ENCODE measurements around the gene MAJIN.

DNA sequence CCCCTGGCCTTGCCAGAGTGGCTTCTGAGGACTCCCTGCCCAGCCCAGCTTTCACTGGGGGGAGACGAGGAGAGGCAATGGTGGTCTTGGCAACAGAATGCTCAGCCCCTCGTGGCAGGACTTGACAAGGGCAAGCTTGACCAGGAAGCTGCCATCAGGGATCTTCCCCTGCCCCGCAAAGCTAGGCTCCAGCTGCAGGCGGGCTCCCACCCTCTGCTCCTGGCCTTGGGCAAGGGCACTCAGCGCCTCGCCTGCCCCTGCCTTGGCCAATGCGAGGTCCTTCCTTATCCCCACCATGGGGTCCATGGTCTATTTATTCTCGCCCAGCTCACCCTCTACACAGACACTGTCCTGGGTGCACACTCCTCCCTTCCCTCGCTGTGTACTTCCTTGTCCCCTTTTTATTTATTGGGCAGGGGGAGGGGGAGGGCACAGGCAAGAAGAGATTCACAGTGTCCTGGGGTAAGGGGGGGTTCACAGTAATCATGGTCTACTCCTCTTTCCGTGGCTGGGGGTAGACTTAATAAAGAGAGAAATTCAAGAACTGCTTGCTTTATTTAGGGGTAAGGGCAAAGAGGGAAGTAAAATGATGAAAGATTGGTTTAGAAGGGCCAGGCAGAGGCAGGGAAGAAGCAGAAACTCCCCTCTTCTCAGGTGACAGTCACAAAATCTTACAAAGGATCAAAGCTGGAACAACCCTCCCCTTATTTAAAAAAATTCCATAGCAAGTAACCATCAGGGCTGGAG, 37.8 kb downstream of the MAJIN start:
- TF ChIP-seq POLR2A (IDR thresholded peaks at IDR 0.05; ENCODE audit: low read depth, low read length) (no peak), POLR2AphosphoS5 (IDR thresholded peaks at IDR 0.05; ENCODE audit: low read depth, low read length) (no peak), TAF1 (IDR thresholded peaks at IDR 0.05; ENCODE audit: borderline replicate concordance, low read depth, low read length) (no peak)
